PC-3 (cell line): ENCODE results near the gene CAPN7. TPM values are rescaled to one million over a fixed set of nuclear protein-coding genes. Genes with fewer than 3 reads are reported as not detected.

ENCODE experiments used
- ATAC-seq: fragments of 200-7000 bp; cut with Tn5 transposase; 2 replicates; pipeline ENCODE4 v1.9.1; 2020; ENCODE audit warnings: mild to moderate bottlenecking, moderate library complexity
- BruUV-seq: library from RNA; stranded (reverse); fragments of 400-500 nt; replicated peaks from 2 replicates; lab custom pipeline; 2021; lab: Mats Ljungman, UMichigan
- CTCF ChIA-PET: fragments of 300-600 bp; sonication (Branson Sonifier 250); formaldehyde crosslinking; loops from one replicate; lab custom pipeline; 2022; ENCODE audit warnings: antibody characterized with exemption; lab: Charles Lee
- POLR2A ChIA-PET: fragments of 300-600 bp; sonication (Branson Sonifier 250); formaldehyde crosslinking; loops from one replicate; lab custom pipeline; 2022; ENCODE audit warnings: antibody characterized with exemption; ENCODE audit not compliant: unreplicated experiment; lab: Charles Lee
- DNase-seq: peaks from one replicate; pipeline ENCODE4 v3.0.0-alpha.2; 2015
- H2AFZ ChIP-seq: fragments of 300-600 bp; sonication (generic); 2 replicates; pipeline ENCODE4 v1.6.0; 2016; ENCODE audit warnings: antibody characterized with exemption, low read length
- H3F3A ChIP-seq: fragments of 300-600 bp; sonication (generic); one replicate; pipeline ENCODE4 v1.6.0; 2017; ENCODE audit warnings: antibody characterized with exemption, low read length, control low read depth, mild to moderate bottlenecking; ENCODE audit not compliant: unreplicated experiment
- H3K27ac ChIP-seq: fragments of 300-600 bp; sonication (generic); 2 replicates; pipeline ENCODE4 v1.5.1; 2016; ENCODE audit warnings: mild to moderate bottlenecking, low read length
- H3K27me3 ChIP-seq: fragments of 300-600 bp; sonication (generic); 2 replicates; pipeline ENCODE4 v1.6.1; 2016; ENCODE audit warnings: low read length, mixed read lengths
- H3K36me3 ChIP-seq: fragments of 300-600 bp; sonication (generic); 2 replicates; pipeline ENCODE4 v1.6.1; 2016; ENCODE audit warnings: low read depth, mixed run types, low read length, mixed read lengths
- H3K4me1 ChIP-seq: fragments of 300-600 bp; sonication (generic); 2 replicates; pipeline ENCODE4 v1.5.1; 2016; ENCODE audit warnings: low read length; ENCODE audit not compliant: insufficient read depth
- H3K4me2 ChIP-seq: fragments of 300-600 bp; sonication (generic); 2 replicates; pipeline ENCODE4 v1.6.0; 2016; ENCODE audit warnings: low read length
- H3K4me3 ChIP-seq: fragments of 300-600 bp; sonication (generic); 2 replicates; pipeline ENCODE4 v1.5.1; 2016; ENCODE audit warnings: mild to moderate bottlenecking, low read length, mixed read lengths
- H3K79me2 ChIP-seq: fragments of 300-600 bp; sonication (generic); 2 replicates; pipeline ENCODE4 v1.6.1; 2017; ENCODE audit warnings: low read length, mixed read lengths
- H3K9ac ChIP-seq: fragments of 300-600 bp; sonication (generic); 2 replicates; pipeline ENCODE4 v1.6.0; 2016; ENCODE audit warnings: mild to moderate bottlenecking, low read length
- H3K9me2 ChIP-seq: fragments of 300-600 bp; sonication (generic); replicated peaks from 2 replicates; pipeline ENCODE4 v1.6.1; 2016; ENCODE audit warnings: mixed run types, low read length, mixed read lengths
- H3K9me3 ChIP-seq: fragments of 300-600 bp; sonication (generic); 2 replicates; pipeline ENCODE4 v1.6.1; 2016; ENCODE audit warnings: low read length, mixed read lengths
- H4K20me1 ChIP-seq: fragments of 300-600 bp; sonication (generic); 2 replicates; pipeline ENCODE4 v1.6.1; 2016; ENCODE audit warnings: low read length, mixed read lengths
- CTCF ChIP-seq: fragments of 300-600 bp; sonication (generic); conservative IDR thresholded peaks from 2 replicates; pipeline ENCODE4 v1.5.1; 2017; ENCODE audit warnings: antibody characterized with exemption, low read depth, mild to moderate bottlenecking, low read length
- EZH2 ChIP-seq: fragments of 300-600 bp; sonication (generic); IDR thresholded peaks from one replicate; pipeline ENCODE4 v1.6.1; 2017; ENCODE audit warnings: antibody characterized with exemption, mild to moderate bottlenecking, low read length; ENCODE audit not compliant: unreplicated experiment
- EZH2phosphoT487 ChIP-seq: fragments of 300-600 bp; sonication (generic); IDR thresholded peaks from 2 replicates; pipeline ENCODE4 v1.6.1; 2018; ENCODE audit warnings: mild to moderate bottlenecking, antibody characterized with exemption, low read length, borderline replicate concordance
- intact Hi-C: fragments of 100-400 bp; cut with micrococcal nuclease; formaldehyde crosslinking; loops from 2 replicates; pipeline ENCODE4 v1.9.0; 2023
- total RNA-seq: library from RNA; depleted of rRNA; stranded (reverse); fragments of >200 nt; gene quantifications from 2 replicates; pipeline ENCODE4 v1.2.3, GENCODE V29; 2014

CAPN7 gene
- total RNA-seq, 1 experiment from 2014 or later = 32.7 TPM

- no peaks in the 10 kb centered on the region for H3K79me2 ChIP-seq
- ChIA-PET POLR2A (no interaction called here), CTCF (no interaction called here)
- H3K4me2 ChIP-seq = no peak overlapping the region
- TF ChIP-seq EZH2 (no peak), EZH2phosphoT487 (no peak), CTCF (no peak)
- no TSS peak for BruUV-seq
- intact Hi-C loops = no loop called here
- H2AFZ ChIP-seq = no peak overlapping the region
- H3K36me3 ChIP-seq = no peaks in the 10 kb centered on the region
- H3K4me1 ChIP-seq = 0 out of 2 replicates have a peak, but pooled peaks cover 4% of the 10 kb centered on the region
- ATAC-seq (no peak), DNase-seq (no peak)
- no peak overlapping the region for H3K9ac ChIP-seq
- no peaks in the 10 kb centered on the region for H3K9me2 ChIP-seq
- H3K9me3 ChIP-seq = no peaks in the 10 kb centered on the region
- H4K20me1 ChIP-seq = no peaks in the 10 kb centered on the region
- no peaks in the 10 kb centered on the region for H3F3A ChIP-seq
- H3K27me3 ChIP-seq = no peaks in the 10 kb centered on the region
- H3K27ac ChIP-seq = no peak overlapping the region
- no peak overlapping the region for H3K4me3 ChIP-seq
Observed at GRCh38 chr3:15294929-15295328, 88.9 kb downstream of the CAPN7 start.

GRCh38 chr3:15295506-15295905 is 89.5 kb downstream of the CAPN7 start:
- Histone ChIP-seq H3K27ac (no peak overlapping the region), H4K20me1 (no peaks in the 10 kb centered on the region), H2AFZ (no peak overlapping the region), H3K4me2 (no peak overlapping the region), H3K4me1 (peaks cover 8% of the 10 kb centered on the region), H3K36me3 (no peaks in the 10 kb centered on the region), H3K79me2 (no peaks in the 10 kb centered on the region), H3K9ac (no peak overlapping the region), H3F3A (no peaks in the 10 kb centered on the region), H3K9me2 (no peaks in the 10 kb centered on the region), H3K4me3 (no peak overlapping the region), H3K27me3 (no peaks in the 10 kb centered on the region), H3K9me3 (no peaks in the 10 kb centered on the region)
- DNase-seq = no peak
- BruUV-seq = no TSS peak
- TF ChIP-seq CTCF = no peak
- TF ChIP-seq EZH2phosphoT487 = no peak
- no peak for TF ChIP-seq EZH2
- intact Hi-C loops = no loop called here
- POLR2A ChIA-PET = no interaction called here
- CTCF ChIA-PET = no interaction called here
- no peak for ATAC-seq

- ChIA-PET CTCF (interaction anchor here (0.7 kb wide), 1 partner anchor 108 kb away, joined by 3 read pairs; no protein-coding TSS in a partner anchor), POLR2A (no interaction called here)
- no peak overlapping the region for H3K4me3 ChIP-seq
- ATAC-seq (no peak), DNase-seq (no peak)
- TF ChIP-seq EZH2 = no peak
- TF ChIP-seq CTCF = no peak
- no peak for TF ChIP-seq EZH2phosphoT487
- no TSS peak for BruUV-seq
- no peaks in the 10 kb centered on the region for H4K20me1 ChIP-seq
- peaks cover 16% of the 10 kb centered on the region for H3K4me1 ChIP-seq
- no peak overlapping the region for H3K27ac ChIP-seq
- intact Hi-C loops = no loop called here
- no peaks in the 10 kb centered on the region for H3F3A ChIP-seq
- H3K9me3 ChIP-seq = no peaks in the 10 kb centered on the region
- H3K9ac ChIP-seq = no peak overlapping the region
- peaks cover 14% of the 10 kb centered on the region for H3K36me3 ChIP-seq
- no peaks in the 10 kb centered on the region for H3K27me3 ChIP-seq
- no peak overlapping the region for H3K4me2 ChIP-seq
- H3K79me2 ChIP-seq = no peaks in the 10 kb centered on the region
- H3K9me2 ChIP-seq = no peaks in the 10 kb centered on the region
- H2AFZ ChIP-seq = no peak overlapping the region
Observed at GRCh38 chr3:15297608-15298350, 91.7 kb downstream of the CAPN7 start.
